ENCODE measurements around the gene PARVB. TPM values are rescaled to one million over a fixed set of nuclear protein-coding genes. Genes with fewer than 3 reads are reported as not detected.

PARVB gene
- polyA plus RNA-seq, 1 donor (not counting 4 experiments of a cell fraction or from before 2014, with no cell fraction given), result 10.5 TPM

DNA sequence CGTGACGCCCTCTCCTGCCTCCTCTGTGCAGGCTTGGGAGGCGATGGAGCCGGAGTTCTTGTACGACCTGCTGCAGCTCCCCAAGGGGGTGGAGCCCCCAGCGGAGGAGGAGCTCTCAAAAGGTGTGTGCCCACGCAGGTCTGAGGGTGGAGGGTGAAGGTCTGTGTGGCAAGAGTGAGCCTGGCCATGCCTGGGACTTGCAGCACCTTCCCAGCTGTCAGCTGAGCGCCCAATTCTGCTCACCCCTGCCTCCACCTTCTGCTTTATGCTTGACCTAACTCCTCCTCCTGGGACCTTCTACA, 159.1 kb downstream of the PARVB start:
- Histone ChIP-seq H3K9me3 (ENCODE audit: control insufficient read depth, low read depth, low read length) (no peaks in the 10 kb centered on the region), H3K9me1 (ENCODE audit: control insufficient read depth, extremely low read depth, insufficient read depth, low read length) (no peaks in the 10 kb centered on the region), H3K4me2 (ENCODE audit: control insufficient read depth, extremely low read depth, insufficient read depth, low read depth, low read length) (no peak overlapping the region), H3K27me3 (ENCODE audit: control insufficient read depth, extremely low read depth, insufficient read depth, low read length) (peaks cover 30% of the 10 kb centered on the region), H2AFZ (ENCODE audit: control insufficient read depth, low read length) (no peak overlapping the region), H3K4me1 (ENCODE audit: control insufficient read depth, extremely low read depth, insufficient read depth, low read length) (no peaks in the 10 kb centered on the region), H4K20me1 (ENCODE audit: control insufficient read depth, extremely low read depth, insufficient read depth, low read length) (no peaks in the 10 kb centered on the region), H3K4me3 (ENCODE audit: control insufficient read depth in 2 of 3, extremely low read depth in 1 of 3, insufficient read depth in 2 of 3, low read depth in 1 of 3, low read length in 3 of 3) (no peak overlapping the region), H3K27ac (ENCODE audit: control insufficient read depth, insufficient read depth, low read length) (no peak overlapping the region), H3K36me3 (ENCODE audit: control insufficient read depth in 2 of 2, extremely low read depth in 1 of 2, insufficient read depth in 2 of 2, low read length in 2 of 2) (no peaks in the 10 kb centered on the region), H3K79me2 (ENCODE audit: control insufficient read depth, insufficient read depth, low read length) (no peaks in the 10 kb centered on the region), H3K9ac (ENCODE audit: control insufficient read depth, extremely low read depth, insufficient read depth, low read length) (no peak overlapping the region)
- dilution Hi-C loops (cut with MboI; ENCODE audit: extremely low pct_ligation_motif_present, low sequenced_read_pairs), result no loop called here
- TF ChIP-seq, protein P1, sequence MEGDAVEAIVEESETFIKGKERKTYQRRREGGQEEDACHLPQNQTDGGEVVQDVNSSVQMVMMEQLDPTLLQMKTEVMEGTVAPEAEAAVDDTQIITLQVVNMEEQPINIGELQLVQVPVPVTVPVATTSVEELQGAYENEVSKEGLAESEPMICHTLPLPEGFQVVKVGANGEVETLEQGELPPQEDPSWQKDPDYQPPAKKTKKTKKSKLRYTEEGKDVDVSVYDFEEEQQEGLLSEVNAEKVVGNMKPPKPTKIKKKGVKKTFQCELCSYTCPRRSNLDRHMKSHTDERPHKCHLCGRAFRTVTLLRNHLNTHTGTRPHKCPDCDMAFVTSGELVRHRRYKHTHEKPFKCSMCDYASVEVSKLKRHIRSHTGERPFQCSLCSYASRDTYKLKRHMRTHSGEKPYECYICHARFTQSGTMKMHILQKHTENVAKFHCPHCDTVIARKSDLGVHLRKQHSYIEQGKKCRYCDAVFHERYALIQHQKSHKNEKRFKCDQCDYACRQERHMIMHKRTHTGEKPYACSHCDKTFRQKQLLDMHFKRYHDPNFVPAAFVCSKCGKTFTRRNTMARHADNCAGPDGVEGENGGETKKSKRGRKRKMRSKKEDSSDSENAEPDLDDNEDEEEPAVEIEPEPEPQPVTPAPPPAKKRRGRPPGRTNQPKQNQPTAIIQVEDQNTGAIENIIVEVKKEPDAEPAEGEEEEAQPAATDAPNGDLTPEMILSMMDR (optimal IDR thresholded peaks at IDR 0.05 in 1 of 3, IDR thresholded peaks at IDR 0.05 in 1 of 3, conservative IDR thresholded peaks at IDR 0.05 in 1 of 3; ENCODE audit: extremely low read depth in 1 of 3, insufficient read depth in 2 of 3, low read length in 3 of 3), result no peak
- no peak for TF ChIP-seq EZH2 (IDR thresholded peaks at IDR 0.05; ENCODE audit: low read length)
- no peak for DNase-seq (ENCODE audit: low read depth, low spot score)
- FAIRE-seq, result no peak

DNA sequence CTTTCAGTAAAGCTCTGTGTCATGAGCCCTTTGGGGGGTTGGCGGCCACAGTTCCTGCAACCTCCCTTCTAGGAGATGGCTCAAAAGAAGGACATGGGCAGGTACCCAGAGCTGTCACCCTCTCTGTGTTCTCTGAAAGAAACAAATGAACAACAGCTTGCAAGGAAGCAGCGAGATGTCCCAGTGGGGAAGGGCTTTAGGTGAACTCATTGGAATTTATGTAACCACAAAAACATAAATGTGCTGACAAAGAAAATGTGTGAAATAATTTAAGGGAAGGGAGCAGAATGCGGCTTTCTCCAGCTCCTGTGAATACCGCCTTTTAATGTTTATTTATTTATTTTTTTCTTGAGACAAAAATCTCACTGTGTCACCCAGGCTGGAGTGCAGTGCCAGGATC, 159.9 kb downstream of the PARVB start:
- Histone ChIP-seq H2AFZ (ENCODE audit: control insufficient read depth, low read length) (no peak overlapping the region), H3K4me2 (ENCODE audit: control insufficient read depth, extremely low read depth, insufficient read depth, low read depth, low read length) (no peak overlapping the region), H3K4me3 (ENCODE audit: control insufficient read depth in 2 of 3, extremely low read depth in 1 of 3, insufficient read depth in 2 of 3, low read depth in 1 of 3, low read length in 3 of 3) (no peak overlapping the region), H3K9me3 (ENCODE audit: control insufficient read depth, low read depth, low read length) (no peaks in the 10 kb centered on the region), H3K9me1 (ENCODE audit: control insufficient read depth, extremely low read depth, insufficient read depth, low read length) (no peaks in the 10 kb centered on the region), H3K79me2 (ENCODE audit: control insufficient read depth, insufficient read depth, low read length) (no peaks in the 10 kb centered on the region), H3K27ac (ENCODE audit: control insufficient read depth, insufficient read depth, low read length) (no peak overlapping the region), H3K9ac (ENCODE audit: control insufficient read depth, extremely low read depth, insufficient read depth, low read length) (no peak overlapping the region), H3K4me1 (ENCODE audit: control insufficient read depth, extremely low read depth, insufficient read depth, low read length) (no peaks in the 10 kb centered on the region), H3K27me3 (ENCODE audit: control insufficient read depth, extremely low read depth, insufficient read depth, low read length) (peaks cover 30% of the 10 kb centered on the region), H3K36me3 (ENCODE audit: control insufficient read depth in 2 of 2, extremely low read depth in 1 of 2, insufficient read depth in 2 of 2, low read length in 2 of 2) (no peaks in the 10 kb centered on the region), H4K20me1 (ENCODE audit: control insufficient read depth, extremely low read depth, insufficient read depth, low read length) (no peaks in the 10 kb centered on the region)
- no peak for FAIRE-seq
- DNase-seq (ENCODE audit: low read depth, low spot score), result no peak
- dilution Hi-C loops (cut with MboI; ENCODE audit: extremely low pct_ligation_motif_present, low sequenced_read_pairs), result no loop called here
- TF ChIP-seq, protein P1 (optimal IDR thresholded peaks at IDR 0.05 in 1 of 3, IDR thresholded peaks at IDR 0.05 in 1 of 3, conservative IDR thresholded peaks at IDR 0.05 in 1 of 3; ENCODE audit: extremely low read depth in 1 of 3, insufficient read depth in 2 of 3, low read length in 3 of 3), result no peak
- TF ChIP-seq EZH2 (IDR thresholded peaks at IDR 0.05; ENCODE audit: low read length), result no peak
